Stimulated activated naive CD8-positive, alpha-beta T cell treated with anti-CD3 and anti-CD28 coated beads, Interleukin-15, Interleukin-2, amounts not matched to agents 100 ng/mL and 50 ng/mL, for 24 hours (primary cell): ENCODE results near the gene RPL28.

Experiments used
- H3K27ac Mint-ChIP-seq: one replicate; pipeline ENCODE4 v1.8.0; 2021; ENCODE audit warnings: mild to moderate bottlenecking, mixed read lengths
- H3K27me3 Mint-ChIP-seq: one replicate; pipeline ENCODE4 v1.8.0; 2021; ENCODE audit warnings: mixed read lengths
- H3K36me3 Mint-ChIP-seq: one replicate; pipeline ENCODE4 v1.8.0; 2021; ENCODE audit warnings: low read depth, mixed read lengths
- H3K4me1 Mint-ChIP-seq: one replicate; pipeline ENCODE4 v1.8.0; 2021; ENCODE audit warnings: low read depth, mixed read lengths
- H3K4me3 Mint-ChIP-seq: one replicate; pipeline ENCODE4 v1.8.0; 2021; ENCODE audit warnings: mild to moderate bottlenecking, mixed read lengths
- H3K9me3 Mint-ChIP-seq: one replicate; pipeline ENCODE4 v1.8.0; 2021; ENCODE audit warnings: mixed read lengths

Gene RPL28

GRCh38 chr19:55451965-55452748 is 66.4 kb downstream of the RPL28 start:
- no peaks in the 10 kb centered on the region for H3K9me3 Mint-ChIP-seq
- no peak overlapping the region for H3K27ac Mint-ChIP-seq
- H3K4me1 Mint-ChIP-seq, result peaks cover 9% of the 10 kb centered on the region
- H3K27me3 Mint-ChIP-seq, result peaks cover 23% of the 10 kb centered on the region
- H3K36me3 Mint-ChIP-seq, result peaks cover 11% of the 10 kb centered on the region
- H3K4me3 Mint-ChIP-seq, result peak overlapping the region; percentile 55
